ENCODE data around the gene OR6J1. TPM values are rescaled to one million over a fixed set of nuclear protein-coding genes. Genes with fewer than 3 reads are reported as not detected.

The OR6J1 gene
- total and polyA plus RNA-seq, 2 of the 13 experiments (the other 11 are each of a cell fraction or from before 2014, with no cell fraction given), result not detected

DNA sequence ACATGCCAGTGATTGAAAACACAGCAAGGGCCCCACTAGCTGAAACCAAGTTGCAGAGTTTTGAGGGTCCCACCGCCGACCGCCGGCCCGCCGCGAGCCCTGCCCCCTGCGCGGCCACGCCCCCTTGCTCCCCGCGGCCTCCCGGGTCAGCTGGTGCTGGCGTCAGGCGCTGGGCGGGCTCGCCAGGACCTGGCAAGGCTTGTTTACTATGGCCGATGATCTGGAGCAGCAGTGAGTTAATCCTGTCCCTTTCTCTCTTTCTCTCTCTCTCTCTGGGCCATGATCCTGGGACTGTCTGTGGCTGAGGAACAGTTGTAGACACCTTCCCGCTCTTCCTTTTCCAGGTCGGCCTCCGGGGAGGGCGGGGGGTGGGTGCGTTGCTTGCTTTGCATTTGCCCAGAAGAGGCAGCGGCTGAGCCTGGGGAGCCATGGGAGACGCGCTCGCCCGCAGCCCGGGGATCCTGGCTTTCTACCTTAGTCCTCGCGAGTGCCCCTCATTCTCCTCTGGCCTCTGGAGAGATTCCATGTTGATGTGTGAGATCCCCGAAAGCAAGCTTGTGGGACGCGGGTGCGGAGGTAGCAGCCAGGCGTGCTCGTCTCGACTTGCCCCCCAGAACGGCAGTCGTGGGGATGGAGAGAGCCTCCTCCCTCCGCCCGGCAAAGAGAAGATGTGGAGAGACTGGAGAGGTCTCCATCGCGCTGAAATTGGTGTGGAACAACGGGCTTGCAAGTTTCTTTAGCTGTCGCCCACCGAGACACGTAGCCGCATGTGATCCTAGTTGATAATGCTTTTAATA, 45.9 kb downstream of the OR6J1 start, which contains the start of gene ABHD4 (continued):
- no peak for TF ChIP-seq ETS1 (CRISPR knock-in tag; IDR thresholded peaks at IDR 0.05)
- TF ChIP-seq SALL2 (CRISPR knock-in tag; IDR thresholded peaks at IDR 0.05), result no peak
- peak; percentile 71 for TF ChIP-seq GABPB1 (CRISPR knock-in tag; IDR thresholded peaks at IDR 0.05)
- TF ChIP-seq ZNF691 (CRISPR knock-in tag; IDR thresholded peaks at IDR 0.05; ENCODE audit: borderline replicate concordance, low read depth), result peak; percentile 22; the same call in 1 of the 2 replicates
- TF ChIP-seq MTF2 (CRISPR knock-in tag; IDR thresholded peaks at IDR 0.05; ENCODE audit: borderline replicate concordance), result peak; percentile 65
- TF ChIP-seq, protein P1, sequence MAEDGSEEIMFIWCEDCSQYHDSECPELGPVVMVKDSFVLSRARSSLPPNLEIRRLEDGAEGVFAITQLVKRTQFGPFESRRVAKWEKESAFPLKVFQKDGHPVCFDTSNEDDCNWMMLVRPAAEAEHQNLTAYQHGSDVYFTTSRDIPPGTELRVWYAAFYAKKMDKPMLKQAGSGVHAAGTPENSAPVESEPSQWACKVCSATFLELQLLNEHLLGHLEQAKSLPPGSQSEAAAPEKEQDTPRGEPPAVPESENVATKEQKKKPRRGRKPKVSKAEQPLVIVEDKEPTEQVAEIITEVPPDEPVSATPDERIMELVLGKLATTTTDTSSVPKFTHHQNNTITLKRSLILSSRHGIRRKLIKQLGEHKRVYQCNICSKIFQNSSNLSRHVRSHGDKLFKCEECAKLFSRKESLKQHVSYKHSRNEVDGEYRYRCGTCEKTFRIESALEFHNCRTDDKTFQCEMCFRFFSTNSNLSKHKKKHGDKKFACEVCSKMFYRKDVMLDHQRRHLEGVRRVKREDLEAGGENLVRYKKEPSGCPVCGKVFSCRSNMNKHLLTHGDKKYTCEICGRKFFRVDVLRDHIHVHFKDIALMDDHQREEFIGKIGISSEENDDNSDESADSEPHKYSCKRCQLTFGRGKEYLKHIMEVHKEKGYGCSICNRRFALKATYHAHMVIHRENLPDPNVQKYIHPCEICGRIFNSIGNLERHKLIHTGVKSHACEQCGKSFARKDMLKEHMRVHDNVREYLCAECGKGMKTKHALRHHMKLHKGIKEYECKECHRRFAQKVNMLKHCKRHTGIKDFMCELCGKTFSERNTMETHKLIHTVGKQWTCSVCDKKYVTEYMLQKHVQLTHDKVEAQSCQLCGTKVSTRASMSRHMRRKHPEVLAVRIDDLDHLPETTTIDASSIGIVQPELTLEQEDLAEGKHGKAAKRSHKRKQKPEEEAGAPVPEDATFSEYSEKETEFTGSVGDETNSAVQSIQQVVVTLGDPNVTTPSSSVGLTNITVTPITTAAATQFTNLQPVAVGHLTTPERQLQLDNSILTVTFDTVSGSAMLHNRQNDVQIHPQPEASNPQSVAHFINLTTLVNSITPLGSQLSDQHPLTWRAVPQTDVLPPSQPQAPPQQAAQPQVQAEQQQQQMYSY (CRISPR knock-in tag; IDR thresholded peaks at IDR 0.05), result 0 out of 2 replicates have a peak, but pooled peaks have one; percentile 67
- TF ChIP-seq ZNF724P (CRISPR knock-in tag; IDR thresholded peaks at IDR 0.05; ENCODE audit: borderline replicate concordance), result no peak; the same call in 1 of the 2 replicates
- TF ChIP-seq RBFOX2 (IDR thresholded peaks at IDR 0.05; ENCODE audit: low read depth, low read length), result peak; percentile 92
- TF ChIP-seq NFYB (CRISPR knock-in tag; IDR thresholded peaks at IDR 0.05), result no peak
- TF ChIP-seq ZNF282 (IDR thresholded peaks at IDR 0.05; ENCODE audit: partially characterized antibody), result no peak
- TF ChIP-seq PHF20 (CRISPR knock-in tag; IDR thresholded peaks at IDR 0.05), result no peak; the same call in 1 of the 2 replicates
- peak; percentile 60; the same call in 1 of the 2 replicates for TF ChIP-seq ZBTB7B (CRISPR knock-in tag; IDR thresholded peaks at IDR 0.05)
- TF ChIP-seq TRAFD1 (CRISPR knock-in tag; IDR thresholded peaks at IDR 0.05; ENCODE audit: borderline replicate concordance), result peak; percentile 55; the same call in 1 of the 2 replicates
- peak; percentile 76; the same call in 1 of the 2 replicates for TF ChIP-seq ZBTB26 (CRISPR knock-in tag; IDR thresholded peaks at IDR 0.05; ENCODE audit: borderline replicate concordance)
- no peak for TF ChIP-seq NR1H2 (CRISPR knock-in tag; IDR thresholded peaks at IDR 0.05; ENCODE audit: borderline replicate concordance, low read depth)
- TF ChIP-seq HOXD1 (CRISPR knock-in tag; IDR thresholded peaks at IDR 0.05), result peak; percentile 28
- TF ChIP-seq, protein P2, sequence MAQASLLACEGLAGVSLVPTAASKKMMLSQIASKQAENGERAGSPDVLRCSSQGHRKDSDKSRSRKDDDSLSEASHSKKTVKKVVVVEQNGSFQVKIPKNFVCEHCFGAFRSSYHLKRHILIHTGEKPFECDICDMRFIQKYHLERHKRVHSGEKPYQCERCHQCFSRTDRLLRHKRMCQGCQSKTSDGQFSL (CRISPR knock-in tag; IDR thresholded peaks at IDR 0.05), result no peak
- no peak for TF ChIP-seq ZNF24 (IDR thresholded peaks at IDR 0.05)
